ENCODE data around the gene RPL6. TPM values are rescaled to one million over a fixed set of nuclear protein-coding genes. Genes with fewer than 3 reads are reported as not detected.

Gene RPL6
- total RNA-seq, 2 donors from 2014 or later = 684 to 695 TPM

Other genes with a start within 250 kb of the RPL6 start
- gene HECTD4, start 27.2 kb downstream of the RPL6 start, total RNA-seq = 10 to 100 TPM; 22.2 to 24.4 TPM
- 100 to 1,000 TPM in 1 of 2 donors, 10 to 100 TPM in 1; 94.0 to 125 TPM for gene PTPN11, start 9.3 kb upstream of the RPL6 start, total RNA-seq

All from left cardiac atrium (tissue), 2 donors.